OCI-LY1 (cell line): Measurements from ENCODE around the gene FHL3.

Experiments used
- H2AFZ ChIP-seq: fragments of 200-600 bp; sonication (generic), shearing (Covaris generic); 2 replicates; pipeline ENCODE4 v1.6.0; 2014; ENCODE audit warnings: antibody characterized with exemption, mild to moderate bottlenecking, low read length
- H3F3A ChIP-seq: fragments of 200-600 bp; sonication (generic), shearing (Covaris generic); 2 replicates; pipeline ENCODE4 v1.6.0; 2014; ENCODE audit warnings: mild to moderate bottlenecking, antibody characterized with exemption, low read length, moderate library complexity; ENCODE audit not compliant: insufficient read depth
- H3K27ac ChIP-seq: fragments of 200-600 bp; sonication (generic); 2 replicates; pipeline ENCODE4 v1.5.1; 2014; ENCODE audit warnings: low read length, mixed run types, mild to moderate bottlenecking, low read depth; ENCODE audit not compliant: poor library complexity, severe bottlenecking
- H3K27me3 ChIP-seq: fragments of 200-600 bp; sonication (generic); 2 replicates; pipeline ENCODE4 v1.6.0; 2014; ENCODE audit warnings: antibody characterized with exemption, mild to moderate bottlenecking, low read length, moderate library complexity; ENCODE audit not compliant: insufficient read depth
- H3K36me3 ChIP-seq: fragments of 200-600 bp; sonication (generic); 2 replicates; pipeline ENCODE4 v1.6.1; 2014; ENCODE audit warnings: mild to moderate bottlenecking, antibody characterized with exemption, low read length, moderate library complexity, mixed read lengths; ENCODE audit not compliant: insufficient read depth
- H3K4me1 ChIP-seq: fragments of 200-600 bp; sonication (generic); 2 replicates; pipeline ENCODE4 v1.5.1; 2014; ENCODE audit warnings: mild to moderate bottlenecking, low read length, moderate library complexity; ENCODE audit not compliant: insufficient read depth, severe bottlenecking
- H3K4me2 ChIP-seq: fragments of 200-600 bp; sonication (generic), shearing (Covaris generic); 2 replicates; pipeline ENCODE4 v1.6.1; 2014; ENCODE audit warnings: low read length
- H3K4me3 ChIP-seq: fragments of 200-600 bp; sonication (generic); 2 replicates; pipeline ENCODE4 v1.5.1; 2014; ENCODE audit warnings: low read length, low read depth, mild to moderate bottlenecking, mixed read lengths; ENCODE audit not compliant: poor library complexity, severe bottlenecking
- H3K79me2 ChIP-seq: fragments of 200-600 bp; shearing (Covaris generic); 2 replicates; pipeline ENCODE4 v1.6.1; 2016; ENCODE audit warnings: mixed run types, low read length, mixed read lengths; ENCODE audit not compliant: insufficient read depth
- H3K9ac ChIP-seq: fragments of 200-600 bp; sonication (generic), shearing (Covaris generic); 2 replicates; pipeline ENCODE4 v1.6.1; 2014; ENCODE audit warnings: mild to moderate bottlenecking, low read length, mixed read lengths
- H3K9me2 ChIP-seq: fragments of 200-600 bp; sonication (generic), shearing (Covaris generic); 2 replicates; pipeline ENCODE4 v1.6.1; 2014; ENCODE audit warnings: low read depth, mild to moderate bottlenecking, low read length, mixed read lengths
- H3K9me3 ChIP-seq: fragments of 200-600 bp; shearing (Covaris generic); 2 replicates; pipeline ENCODE4 v1.6.1; 2014; ENCODE audit warnings: low read length, mixed read lengths
- H4K20me1 ChIP-seq: fragments of 200-600 bp; sonication (generic), shearing (Covaris generic); 2 replicates; pipeline ENCODE4 v1.6.0; 2016; ENCODE audit warnings: mild to moderate bottlenecking, low read length; ENCODE audit not compliant: insufficient read depth
- EZH2 ChIP-seq: fragments of 200-600 bp; sonication (generic), shearing (Covaris generic); IDR thresholded peaks from 2 replicates; pipeline ENCODE4 v1.8.0; 2017; ENCODE audit warnings: borderline replicate concordance, mixed run types, mild to moderate bottlenecking, antibody characterized with exemption, low read length, moderate library complexity, mixed read lengths
- TF ChIP-seq, protein P1 (sequence below): fragments of 200-600 bp; sonication (generic), shearing (Covaris generic); IDR thresholded peaks from 2 replicates; pipeline ENCODE4 v1.5.1; 2017; ENCODE audit warnings: mild to moderate bottlenecking, antibody characterized with exemption, low read length, moderate library complexity, mixed read lengths

Gene FHL3

GRCh38 chr1:37952738-37953137 is 52.6 kb downstream of the FHL3 start:
- H2AFZ ChIP-seq: no peak overlapping the region
- H3K9me2 ChIP-seq: no peaks in the 10 kb centered on the region
- peaks cover 9% of the 10 kb centered on the region for H3K36me3 ChIP-seq
- H3K27me3 ChIP-seq: no peaks in the 10 kb centered on the region
- H3K27ac ChIP-seq: no peak overlapping the region
- TF ChIP-seq, protein P1, sequence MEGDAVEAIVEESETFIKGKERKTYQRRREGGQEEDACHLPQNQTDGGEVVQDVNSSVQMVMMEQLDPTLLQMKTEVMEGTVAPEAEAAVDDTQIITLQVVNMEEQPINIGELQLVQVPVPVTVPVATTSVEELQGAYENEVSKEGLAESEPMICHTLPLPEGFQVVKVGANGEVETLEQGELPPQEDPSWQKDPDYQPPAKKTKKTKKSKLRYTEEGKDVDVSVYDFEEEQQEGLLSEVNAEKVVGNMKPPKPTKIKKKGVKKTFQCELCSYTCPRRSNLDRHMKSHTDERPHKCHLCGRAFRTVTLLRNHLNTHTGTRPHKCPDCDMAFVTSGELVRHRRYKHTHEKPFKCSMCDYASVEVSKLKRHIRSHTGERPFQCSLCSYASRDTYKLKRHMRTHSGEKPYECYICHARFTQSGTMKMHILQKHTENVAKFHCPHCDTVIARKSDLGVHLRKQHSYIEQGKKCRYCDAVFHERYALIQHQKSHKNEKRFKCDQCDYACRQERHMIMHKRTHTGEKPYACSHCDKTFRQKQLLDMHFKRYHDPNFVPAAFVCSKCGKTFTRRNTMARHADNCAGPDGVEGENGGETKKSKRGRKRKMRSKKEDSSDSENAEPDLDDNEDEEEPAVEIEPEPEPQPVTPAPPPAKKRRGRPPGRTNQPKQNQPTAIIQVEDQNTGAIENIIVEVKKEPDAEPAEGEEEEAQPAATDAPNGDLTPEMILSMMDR: no peak
- TF ChIP-seq EZH2: no peak
- H3K79me2 ChIP-seq: no peaks in the 10 kb centered on the region
- no peak overlapping the region for H3K4me3 ChIP-seq
- no peaks in the 10 kb centered on the region for H4K20me1 ChIP-seq
- H3K9me3 ChIP-seq: no peaks in the 10 kb centered on the region
- peaks cover 5% of the 10 kb centered on the region for H3K4me1 ChIP-seq
- no peak overlapping the region for H3K4me2 ChIP-seq
- H3F3A ChIP-seq: no peaks in the 10 kb centered on the region
- no peak overlapping the region for H3K9ac ChIP-seq

GRCh38 chr1:37951783-37952624 is 53.3 kb downstream of the FHL3 start:
- Histone ChIP-seq H3K9me3 (no peaks in the 10 kb centered on the region), H3K4me1 (peaks cover 13% of the 10 kb centered on the region), H3K36me3 (peaks cover 2% of the 10 kb centered on the region), H3K9ac (no peak overlapping the region), H3K79me2 (no peaks in the 10 kb centered on the region), H2AFZ (no peak overlapping the region), H3F3A (no peaks in the 10 kb centered on the region), H3K9me2 (no peaks in the 10 kb centered on the region), H3K4me2 (no peak overlapping the region), H4K20me1 (no peaks in the 10 kb centered on the region), H3K27me3 (no peaks in the 10 kb centered on the region), H3K27ac (no peak overlapping the region), H3K4me3 (no peak overlapping the region)
- no peak for TF ChIP-seq EZH2
- TF ChIP-seq, protein P1: no peak

DNA sequence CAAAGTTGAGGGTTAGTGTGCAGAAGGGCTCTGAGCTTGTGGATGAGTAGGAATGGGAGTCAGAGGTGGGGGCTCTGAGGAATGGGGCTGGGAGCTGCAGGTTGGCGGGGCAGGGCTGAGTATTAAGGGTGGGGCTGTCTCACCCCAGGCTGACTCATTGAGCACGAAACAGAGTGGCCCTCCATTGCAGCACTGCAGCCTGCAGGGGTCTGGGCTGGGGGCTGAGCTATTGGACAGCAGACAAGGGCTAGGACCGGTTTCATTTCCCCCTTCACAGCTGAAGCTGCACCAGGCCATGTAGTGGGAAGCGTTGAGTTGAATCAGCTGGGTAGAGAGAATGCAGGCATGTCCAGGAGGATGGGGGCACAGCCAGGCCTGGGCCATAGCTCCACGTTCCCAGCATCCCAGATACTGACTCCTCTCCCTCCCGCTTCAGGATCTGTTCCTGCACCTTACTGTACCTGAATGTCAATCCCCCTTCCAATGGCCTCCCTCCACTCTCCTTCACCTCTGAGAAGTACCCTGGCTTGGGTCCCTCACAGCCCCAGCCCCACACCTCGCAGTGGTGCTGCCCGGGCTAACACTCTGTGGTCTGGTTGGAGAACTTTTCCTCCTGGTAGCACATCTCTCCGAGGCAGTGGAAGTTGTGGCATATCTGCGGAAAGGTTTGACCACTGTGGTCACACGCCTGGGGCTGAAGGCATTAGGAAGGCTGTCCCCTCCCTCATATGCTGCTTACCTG is 54.1 kb downstream of the FHL3 start:
- Histone ChIP-seq H4K20me1 (no peaks in the 10 kb centered on the region), H3K4me1 (peaks cover 18% of the 10 kb centered on the region), H3K9ac (no peak overlapping the region), H3F3A (no peaks in the 10 kb centered on the region), H3K27ac (no peak overlapping the region), H3K79me2 (no peaks in the 10 kb centered on the region), H3K4me2 (no peak overlapping the region), H2AFZ (no peak overlapping the region), H3K4me3 (no peak overlapping the region), H3K36me3 (no peaks in the 10 kb centered on the region), H3K9me2 (no peaks in the 10 kb centered on the region), H3K9me3 (no peaks in the 10 kb centered on the region), H3K27me3 (no peaks in the 10 kb centered on the region)
- TF ChIP-seq EZH2: no peak
- TF ChIP-seq, protein P1: no peak
